Lower leg skin (tissue), 4 donors: ENCODE results near the gene FAM199X. TPM values are rescaled to one million over a fixed set of nuclear protein-coding genes. Genes with fewer than 3 reads are reported as not detected.
"Not testable (repeated sequence)": the region's sequence is repeated elsewhere in the genome, so short reads cannot be mapped to it uniquely, and the experiment has no call there.

Experiments
- DNase-seq, 2 donors: peaks; one replicate each; pipeline ENCODE4 v3.0.0-alpha.2; 2019; ENCODE audit warnings: low spot score in 2 of 2
- H3K4me3 ChIP-seq: fragments of 200-600 bp; sonication (generic); 2 replicates; pipeline ENCODE4 v1.5.1; 2017; ENCODE audit warnings: mild to moderate bottlenecking, low read depth; ENCODE audit not compliant: poor library complexity, severe bottlenecking
- CTCF ChIP-seq, 3 donors: fragments of 450-650 bp; IDR thresholded peaks; one replicate each; pipeline ENCODE4 v1.5.1; 2016; ENCODE audit warnings: antibody characterized with exemption in 3 of 3, mild to moderate bottlenecking in 3 of 3, moderate library complexity in 2 of 3
- POLR2A ChIP-seq, 2 donors: fragments of 450-650 bp; IDR thresholded peaks; one replicate each; pipeline ENCODE4 v1.6.1; 2016 to 2017; ENCODE audit warnings: antibody characterized with exemption in 2 of 2, mild to moderate bottlenecking in 1 of 2, moderate library complexity in 1 of 2
- WGBS, 2 donors: methylation state at CpG; one replicate each; pipeline ENCODE4 v1.1.5; 2018; 5-methylcytosine and 5-hydroxymethylcytosine counted together
- intact Hi-C: fragments of 100-400 bp; cut with DNase I; formaldehyde crosslinking; loops from one replicate; pipeline ENCODE4 v1.15.0; 2023; ENCODE audit warnings: low total_unique reads
- total RNA-seq, 4 donors: library from RNA; depleted of rRNA; stranded (reverse); fragments of >200 nt; gene quantifications; one replicate each; pipeline ENCODE4 v1.1.0, GENCODE V29; 2016

FAM199X gene
- total RNA-seq, 4 donors from 2014 or later = 11.5 to 14.7 (median 14.6) TPM

- WGBS, 2 donors = 15 to 27% methylated on average over 1 of the region's 1 CpG
- DNase-seq = no peak
- no peak for TF ChIP-seq POLR2A (IDR thresholded peaks at IDR 0.05)
- no peak for TF ChIP-seq CTCF (IDR thresholded peaks at IDR 0.05)
- no peak overlapping the region for H3K4me3 ChIP-seq
- intact Hi-C loops = no loop called here
These were observed 28.8 kb downstream of the FAM199X start for GRCh38 chrX:104195013-104195412.

- TF ChIP-seq POLR2A (IDR thresholded peaks at IDR 0.05) (no peak), CTCF (IDR thresholded peaks at IDR 0.05) (no peak)
These were observed 29.3 kb downstream of the FAM199X start for GRCh38 chrX:104195489-104196084.

GRCh38 chrX:104205548-104205947 lies 39.3 kb downstream of the FAM199X start:
- no peak for DNase-seq
- TF ChIP-seq CTCF (IDR thresholded peaks at IDR 0.05) (no peak), POLR2A (IDR thresholded peaks at IDR 0.05) (no peak)
- no peak overlapping the region for H3K4me3 ChIP-seq
- 80 to 91% methylated on average over 5 of the region's 5 CpGs for WGBS, 2 donors
- intact Hi-C loops = no loop called here

More at GRCh38 chrX:104195489-104196084, 29.3 kb downstream of the FAM199X start:
- H3K4me3 ChIP-seq = no peak overlapping the region
- no peak for DNase-seq
- intact Hi-C loops = no loop called here
- 90 to 98% methylated on average over 1 of the region's 1 CpG for WGBS, 2 donors

- TF ChIP-seq POLR2A (IDR thresholded peaks at IDR 0.05) (no peak), CTCF (IDR thresholded peaks at IDR 0.05) (no peak)
- WGBS, 2 donors = 59 to 82% methylated on average over 5 of the region's 5 CpGs
- intact Hi-C loops = no loop called here
- DNase-seq = no peak
- no peak overlapping the region for H3K4me3 ChIP-seq
These were observed 44.9 kb downstream of the FAM199X start for GRCh38 chrX:104211187-104211586.

GRCh38 chrX:104230060-104230459 lies 63.8 kb downstream of the FAM199X start:
- DNase-seq, H3K4me3 ChIP-seq, intact Hi-C loops: not testable (repeated sequence)
- 83 to 88% methylated on average over 10 of the region's 10 CpGs for WGBS, 2 donors

Other genes with a start within 250 kb of the FAM199X start
- gene TMSB15B, start 203.8 kb upstream of the FAM199X start, total RNA-seq = 10 to 100 TPM in 1 of 4 donors, 1 to 10 TPM in 2, not detected in 1; 1.1 to 12.1 (median 2.9) TPM
- gene H2BW1, start 152.7 kb upstream of the FAM199X start, total RNA-seq = not detected
- not detected for gene H2BW2, start 126.5 kb upstream of the FAM199X start, total RNA-seq
- gene TMSB15C, start 90.2 kb upstream of the FAM199X start, total RNA-seq = 1 to 10 TPM in 1 of 4 donors, under 1 TPM in 3; 0.08 to 1.0 (median 0.62) TPM
- gene ZCCHC18, start 53.9 kb upstream of the FAM199X start, total RNA-seq = under 1 TPM in 3 of 4 donors, not detected in 1; 0.16 to 0.51 (median 0.42) TPM
- 1 to 10 TPM; 3.7 to 7.5 (median 5.9) TPM for gene SLC25A53, start 9.4 kb upstream of the FAM199X start, total RNA-seq
- gene ESX1, start 88.5 kb downstream of the FAM199X start, total RNA-seq = not detected